B cell (primary cell): ENCODE results near the gene TIMM44. TPM values are rescaled to one million over a fixed set of nuclear protein-coding genes. Genes with fewer than 3 reads are reported as not detected.
"Not testable (repeated sequence)": the region's sequence is repeated elsewhere in the genome, so short reads cannot be mapped to it uniquely, and the experiment has no call there.

Source experiments
- ATAC-seq: fragments of 200-7000 bp; cut with Tn5 transposase; one replicate; pipeline ENCODE4 v1.10.0; 2021; ENCODE audit warnings: low read depth, mild to moderate bottlenecking, moderate number of reproducible peaks, moderate library complexity
- CTCF ChIA-PET: fragments of 350-600 bp; sonication (Branson Sonifier 250); formaldehyde crosslinking; loops from one replicate; lab custom pipeline; 2021; ENCODE audit warnings: antibody characterized with exemption, inconsistent platforms; lab: Charles Lee
- POLR2A ChIA-PET: fragments of 350-600 bp; sonication (Branson Sonifier 250); formaldehyde crosslinking; loops from one replicate; lab custom pipeline; 2021; ENCODE audit warnings: antibody characterized with exemption; lab: Charles Lee
- DNase-seq: peaks from one replicate; pipeline ENCODE4 v3.0.0; 2013
- H2AFZ ChIP-seq: 2 replicates; pipeline ENCODE4 v1.6.1; 2012; ENCODE audit warnings: mild to moderate bottlenecking, low read depth, low read length; ENCODE audit not compliant: insufficient read depth, poor library complexity, severe bottlenecking
- H3K27ac ChIP-seq, 2 donors: 1 replicate in 1 of 2; 2 replicates in 1 of 2; pipeline ENCODE4 v1.5.1; 2012 to 2013; ENCODE audit warnings: low read length in 2 of 2, mild to moderate bottlenecking in 2 of 2, moderate library complexity in 1 of 2
- H3K27me3 ChIP-seq, 4 experiments: fragments of 200-600 bp in 1 of 4; sonication (generic) in 1 of 4; replicated peaks in 1 of 4; 1 replicate in 2 of 4; 2 replicates in 2 of 4; pipeline versions ENCODE4 v1.6.1 to v1.7.0; 2013 to 2016; ENCODE audit warnings: low read length in 3 of 4, mild to moderate bottlenecking in 2 of 4, mixed read lengths in 1 of 4, moderate library complexity in 1 of 4; ENCODE audit not compliant: insufficient read depth in 4 of 4, control insufficient read depth in 3 of 4; ENCODE audit errors: control extremely low read depth in 1 of 4
- H3K36me3 ChIP-seq, 2 experiments: replicated peaks in 1 of 2; 1 replicate in 1 of 2; 2 replicates in 1 of 2; pipeline versions ENCODE4 v1.6.1 to v1.7.1; 2013; ENCODE audit warnings: low read length in 1 of 2; ENCODE audit not compliant: insufficient read depth in 2 of 2, control insufficient read depth in 1 of 2; ENCODE audit errors: control extremely low read depth in 1 of 2, extremely low read depth in 1 of 2
- H3K4me1 ChIP-seq, 2 donors: fragments of 200-600 bp in 1 of 2; sonication (generic) in 1 of 2; 1 replicate in 1 of 2; 2 replicates in 1 of 2; pipeline versions ENCODE4 v1.5.1 to v1.6.1; 2013 to 2017; ENCODE audit warnings: low read length in 2 of 2; ENCODE audit not compliant: control insufficient read depth in 2 of 2, insufficient read depth in 2 of 2
- H3K4me2 ChIP-seq: replicated peaks from 2 replicates; pipeline ENCODE3; 2012; ENCODE audit warnings: mild to moderate bottlenecking, low read depth, low read length; ENCODE audit not compliant: poor library complexity, severe bottlenecking
- H3K4me3 ChIP-seq, 5 experiments: fragments of 200-600 bp in 1 of 5; sonication (generic) in 1 of 5; 1 replicate in 3 of 5; 2 replicates in 2 of 5; pipeline versions ENCODE4 v1.5.1 to v1.7.0; 2011 to 2016; ENCODE audit warnings: low read length in 4 of 5, mild to moderate bottlenecking in 4 of 5, low read depth in 2 of 5, control low read depth in 1 of 5, moderate library complexity in 1 of 5; ENCODE audit not compliant: insufficient read depth in 1 of 5; ENCODE audit errors: control extremely low read depth in 1 of 5, extremely low read depth in 1 of 5
- H3K79me2 ChIP-seq: fragments of 200-600 bp; sonication (generic); one replicate; pipeline ENCODE4 v1.6.0; 2016; ENCODE audit warnings: low read length; ENCODE audit not compliant: control insufficient read depth, insufficient read depth
- H3K9ac ChIP-seq: fragments of 200-600 bp; sonication (generic); 2 replicates; pipeline ENCODE4 v1.6.1; 2017; ENCODE audit warnings: mild to moderate bottlenecking, low read length, moderate library complexity
- H3K9me3 ChIP-seq, 3 donors: one replicate each; pipeline versions ENCODE4 v1.6.1 to v1.7.1; 2013; ENCODE audit warnings: low read length in 2 of 3; ENCODE audit not compliant: control insufficient read depth in 2 of 3, insufficient read depth in 1 of 3; ENCODE audit errors: control extremely low read depth in 1 of 3
- H4K20me1 ChIP-seq: 2 replicates; pipeline ENCODE4 v1.6.0; 2012; ENCODE audit warnings: mild to moderate bottlenecking, low read length; ENCODE audit not compliant: insufficient read depth, control insufficient read depth, poor library complexity, severe bottlenecking
- H3K27ac Mint-ChIP-seq: one replicate; pipeline ENCODE4 v1.8.0; 2021; ENCODE audit warnings: mixed read lengths
- H3K27me3 Mint-ChIP-seq: one replicate; pipeline ENCODE4 v1.8.0; 2021; ENCODE audit warnings: mixed read lengths
- H3K4me1 Mint-ChIP-seq: one replicate; pipeline ENCODE4 v1.8.0; 2021; ENCODE audit warnings: mixed read lengths
- H3K4me3 Mint-ChIP-seq: one replicate; pipeline ENCODE4 v1.8.0; 2021; ENCODE audit warnings: mixed read lengths
- H3K9me3 Mint-ChIP-seq: one replicate; pipeline ENCODE4 v1.8.0; 2022; ENCODE audit warnings: mixed read lengths; ENCODE audit not compliant: insufficient read depth
- EZH2 ChIP-seq: IDR thresholded peaks from 2 replicates; pipeline ENCODE4 v1.6.1; 2012; ENCODE audit warnings: borderline replicate concordance, low read depth, mild to moderate bottlenecking, moderate library complexity, low read length; ENCODE audit not compliant: insufficient read depth, poor library complexity, severe bottlenecking
- WGBS: methylation state at CpG from one replicate; pipeline ENCODE4 v1.1.5; 2013; ENCODE audit warnings: missing lambda C conversion rate; ENCODE audit not compliant: insufficient coverage; 5-methylcytosine and 5-hydroxymethylcytosine counted together
- intact Hi-C: fragments of 100-400 bp; cut with micrococcal nuclease; formaldehyde crosslinking; loops from one replicate; pipeline ENCODE4 v1.10.0; 2022
- polyA plus RNA-seq: library from polyadenylated mRNA; depleted of rRNA; stranded (reverse); fragments of >200 nt; gene quantifications from 2 replicates; pipeline ENCODE4 v1.2.3, GENCODE V29; 2012
- total RNA-seq, 2 donors: library from RNA; stranded (reverse); fragments of 120-200 nt in 1 of 2; gene quantifications; 1 replicate in 1 of 2; 2 replicates in 1 of 2; pipeline versions ENCODE4 v1.2.3 to v1.2.4, GENCODE V29; 2013 to 2022
- TF ChIP-seq, protein P1 (sequence below): fragments of 200-600 bp; IDR thresholded peaks from one replicate; pipeline ENCODE4 v1.8.0; 2022; ENCODE audit warnings: antibody characterized with exemption, mild to moderate bottlenecking

TIMM44 gene
- total and polyA plus RNA-seq, 2 donors (not counting 1 experiment from before 2014, with no cell fraction given), result 48.9 to 66.5 TPM

DNA sequence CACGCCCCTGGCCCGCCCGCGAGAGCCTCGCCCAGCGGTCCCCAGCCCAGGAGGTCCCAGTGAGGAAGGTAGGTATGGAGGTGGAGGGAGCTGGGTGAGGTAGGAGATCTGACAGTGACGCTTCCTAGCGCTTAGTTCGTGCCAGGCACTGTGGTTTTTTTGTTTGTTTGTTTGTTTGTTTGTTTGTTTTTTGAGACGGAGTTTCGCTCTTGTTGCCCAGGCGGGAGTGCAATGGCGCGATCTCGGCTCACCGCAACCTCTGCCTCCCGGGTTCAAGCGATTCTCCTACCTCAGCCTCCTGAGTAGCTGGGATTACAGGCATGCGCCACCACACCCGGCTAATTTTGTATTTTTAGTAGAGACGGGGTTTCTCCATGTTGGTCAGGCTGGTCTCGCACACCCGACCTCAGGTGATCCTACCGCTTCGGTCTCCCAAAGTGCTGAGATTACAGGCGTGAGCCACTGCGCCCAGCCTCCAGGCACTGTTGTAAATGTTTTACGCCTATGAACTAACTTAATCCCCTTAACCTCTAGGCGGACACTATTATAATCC lies 25.3 kb downstream of the TIMM44 start:
- H3K9ac ChIP-seq, result peak overlapping the region; percentile 52
- H3K4me1 ChIP-seq, result peaks cover 57 to 58% of the 10 kb centered on the region in 2 donors
- H3K27ac Mint-ChIP-seq, result peak overlapping the region; percentile 70
- H3K9me3 Mint-ChIP-seq, ATAC-seq, H3K27ac ChIP-seq, intact Hi-C loops, POLR2A ChIA-PET, DNase-seq, H3K79me2 ChIP-seq: not testable (repeated sequence)
- peaks cover 45% of the 10 kb centered on the region for H3K4me1 Mint-ChIP-seq
- peaks cover 0 to 28% (median 0%) of the 10 kb centered on the region in 3 donors for H3K9me3 ChIP-seq
- H3K27me3 Mint-ChIP-seq, result peaks cover 24% of the 10 kb centered on the region
- peak overlapping the region; percentile 78 for H3K4me3 Mint-ChIP-seq
- peak overlapping the region; percentile 61 for H2AFZ ChIP-seq
- TF ChIP-seq, protein P1, sequence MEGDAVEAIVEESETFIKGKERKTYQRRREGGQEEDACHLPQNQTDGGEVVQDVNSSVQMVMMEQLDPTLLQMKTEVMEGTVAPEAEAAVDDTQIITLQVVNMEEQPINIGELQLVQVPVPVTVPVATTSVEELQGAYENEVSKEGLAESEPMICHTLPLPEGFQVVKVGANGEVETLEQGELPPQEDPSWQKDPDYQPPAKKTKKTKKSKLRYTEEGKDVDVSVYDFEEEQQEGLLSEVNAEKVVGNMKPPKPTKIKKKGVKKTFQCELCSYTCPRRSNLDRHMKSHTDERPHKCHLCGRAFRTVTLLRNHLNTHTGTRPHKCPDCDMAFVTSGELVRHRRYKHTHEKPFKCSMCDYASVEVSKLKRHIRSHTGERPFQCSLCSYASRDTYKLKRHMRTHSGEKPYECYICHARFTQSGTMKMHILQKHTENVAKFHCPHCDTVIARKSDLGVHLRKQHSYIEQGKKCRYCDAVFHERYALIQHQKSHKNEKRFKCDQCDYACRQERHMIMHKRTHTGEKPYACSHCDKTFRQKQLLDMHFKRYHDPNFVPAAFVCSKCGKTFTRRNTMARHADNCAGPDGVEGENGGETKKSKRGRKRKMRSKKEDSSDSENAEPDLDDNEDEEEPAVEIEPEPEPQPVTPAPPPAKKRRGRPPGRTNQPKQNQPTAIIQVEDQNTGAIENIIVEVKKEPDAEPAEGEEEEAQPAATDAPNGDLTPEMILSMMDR, result peak; percentile 30
- WGBS, result 29% methylated on average over 15 of the region's 29 CpGs
- peak overlapping the region in 2 of 5 experiments; percentile 18 for H3K4me3 ChIP-seq
- CTCF ChIA-PET, result interaction anchor here (0.7 to 3.7 kb wide), 9 partner anchors 9 to 89 kb away, joined by 3 to 21 read pairs (median 3); partner anchors contain the start of genes MAP2K7 and TIMM44
- peaks cover 0 to 12% of the 10 kb centered on the region in 2 experiments for H3K36me3 ChIP-seq
- H3K4me2 ChIP-seq, result peak overlapping the region; percentile 87
- H4K20me1 ChIP-seq, result peaks cover 53% of the 10 kb centered on the region
- H3K27me3 ChIP-seq, result peaks cover 0 to 47% (median 25%) of the 10 kb centered on the region in 4 experiments

DNA sequence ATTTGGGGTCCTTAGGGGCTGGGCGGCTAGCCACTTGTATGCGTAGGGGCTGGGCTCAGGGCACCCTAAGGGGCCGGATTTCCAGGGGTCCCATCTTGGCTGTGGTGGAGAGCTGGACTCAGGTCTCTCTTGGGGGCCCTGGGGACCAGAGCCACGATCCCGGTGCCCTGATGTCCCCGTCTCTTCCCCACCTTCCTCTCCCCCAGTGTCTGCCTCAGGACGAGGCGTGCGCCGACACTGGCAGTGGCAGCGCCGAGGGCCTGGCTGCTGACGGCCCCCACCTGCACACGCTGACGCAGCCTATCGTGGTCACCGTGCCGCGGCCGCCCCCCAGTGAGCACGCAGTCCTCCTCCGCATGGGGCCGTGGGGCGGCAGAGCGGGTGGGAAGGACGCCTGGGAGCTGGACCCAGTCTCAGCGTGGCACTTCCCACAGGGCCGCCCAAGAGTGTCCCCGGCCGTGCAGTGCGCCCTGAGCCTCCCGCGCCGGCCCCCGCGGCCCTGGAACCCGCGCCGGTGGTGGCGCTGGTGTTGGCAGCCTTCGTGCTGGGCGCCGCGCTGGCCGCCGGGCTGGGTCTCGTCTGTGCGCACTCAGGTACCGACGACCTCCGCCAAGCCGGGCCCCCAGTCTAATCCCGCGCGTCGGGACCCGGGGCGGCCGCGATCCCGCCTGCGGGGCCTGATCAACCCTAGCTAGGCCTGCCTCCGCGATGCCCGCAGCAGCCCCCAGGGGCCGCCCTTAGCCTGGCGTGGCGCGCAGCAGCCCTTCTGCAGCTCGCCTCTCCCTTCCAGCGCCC lies 26.0 kb downstream of the TIMM44 start:
- no peak for ATAC-seq
- H3K27ac Mint-ChIP-seq, result peak overlapping the region; percentile 70

More for the DNA sequence above, 26.0 kb downstream of the TIMM44 start:
- peaks cover 0 to 47% (median 25%) of the 10 kb centered on the region in 4 experiments for H3K27me3 ChIP-seq
- H3K4me1 Mint-ChIP-seq, result peaks cover 42% of the 10 kb centered on the region
- peaks cover 0 to 5% of the 10 kb centered on the region in 2 experiments for H3K36me3 ChIP-seq
- peaks cover 24% of the 10 kb centered on the region for H3K27me3 Mint-ChIP-seq
- H4K20me1 ChIP-seq, result peaks cover 53% of the 10 kb centered on the region
- intact Hi-C loops, result no loop called here
- H2AFZ ChIP-seq, result peak overlapping the region; percentile 61
- TF ChIP-seq, protein P1, result peak; percentile 75
- peak; percentile 63 for TF ChIP-seq EZH2
- DNase-seq, result peak; percentile 80
- no peaks in the 10 kb centered on the region for H3K9me3 Mint-ChIP-seq
- peaks cover 57 to 58% of the 10 kb centered on the region in 2 donors for H3K4me1 ChIP-seq
- H3K27ac ChIP-seq, result no peak overlapping the region
- CTCF ChIA-PET, result interaction anchor here (0.7 to 3.7 kb wide), 9 partner anchors 9 to 88 kb away, joined by 3 to 21 read pairs (median 3); partner anchors contain the start of genes MAP2K7 and TIMM44
- POLR2A ChIA-PET, result interaction anchor here (0.5 to 1.7 kb wide), 2 partner anchors 14 to 1329 kb away, joined by 6 read pairs; partner anchors contain the start of gene MAP2K7
- peak overlapping the region; percentile 52 for H3K9ac ChIP-seq
- peaks cover 3% of the 10 kb centered on the region for H3K79me2 ChIP-seq
- peaks cover 0 to 28% (median 0%) of the 10 kb centered on the region in 3 donors for H3K9me3 ChIP-seq
- H3K4me3 ChIP-seq, result peak overlapping the region in 4 of 5 experiments; percentile 3 to 48 (median 18)
- H3K4me3 Mint-ChIP-seq, result peak overlapping the region; percentile 82
- peak overlapping the region; percentile 87 for H3K4me2 ChIP-seq
- WGBS, result 2% methylated on average over 70 of the region's 71 CpGs
